Stimulated activated CD4-positive, alpha-beta T cell treated with anti-CD3 and anti-CD28 coated beads, Interleukin-1b, Interleukin-23, amount 100 ng/mL, for 4 hours (primary cell): ENCODE data around the gene IGSF9.
A peak's percentile ranks its signal among the peaks of the same experiment; 100 is the strongest.

Experiments used
- DNase-seq, 2 donors: peaks; one replicate each; pipeline ENCODE4 v3.0.0-alpha.2; 2020; ENCODE audit warnings: low read depth in 2 of 2

IGSF9 gene

GRCh38 chr1:159946242-159947187 is 1.1 kb upstream of the IGSF9 start:
- DNase-seq, result no peak

- no peak for DNase-seq
Observed at GRCh38 chr1:159944623-159945455, 574 bp downstream of the IGSF9 start.

- no peak for DNase-seq
Observed at GRCh38 chr1:159943908-159944622, 1.3 kb downstream of the IGSF9 start.

- DNase-seq, result no peak
Observed at GRCh38 chr1:159943278-159943640, 2.2 kb downstream of the IGSF9 start.

GRCh38 chr1:159942632-159943277 is 2.7 kb downstream of the IGSF9 start:
- DNase-seq, result no peak

GRCh38 chr1:159941591-159942560 is 3.5 kb downstream of the IGSF9 start:
- no peak for DNase-seq

- DNase-seq, result no peak
Observed at GRCh38 chr1:159941141-159941540, 4.3 kb downstream of the IGSF9 start.

GRCh38 chr1:159940006-159940620 is 5.3 kb downstream of the IGSF9 start:
- no peak for DNase-seq

GRCh38 chr1:159939678-159940002 is 5.8 kb downstream of the IGSF9 start:
- no peak for DNase-seq

GRCh38 chr1:159938905-159939677 is 6.3 kb downstream of the IGSF9 start:
- DNase-seq, result no peak

GRCh38 chr1:159938211-159938852 is 7.1 kb downstream of the IGSF9 start:
- no peak for DNase-seq

GRCh38 chr1:159937054-159937750 is 8.2 kb downstream of the IGSF9 start:
- no peak for DNase-seq

- DNase-seq, result peak; percentile 81 to 86
Observed at GRCh38 chr1:159936273-159936904, 9.0 kb downstream of the IGSF9 start.

GRCh38 chr1:159935719-159936272 is 9.6 kb downstream of the IGSF9 start:
- no peak for DNase-seq

GRCh38 chr1:159935305-159935704 is 10.1 kb downstream of the IGSF9 start:
- DNase-seq, result no peak

GRCh38 chr1:159934136-159935039 is 11.0 kb downstream of the IGSF9 start:
- no peak for DNase-seq
